Natural killer cell (primary cell): ENCODE measurements around the gene LEKR1. TPM values are rescaled to one million over a fixed set of nuclear protein-coding genes. Genes with fewer than 3 reads are reported as not detected.

Experiments
- ATAC-seq, 3 donors: fragments of 150-1000 bp in 2 of 3; fragments of 200-7000 bp in 1 of 3; cut with Tn5 transposase; 1 replicate in 1 of 3; 2 replicates in 2 of 3; pipeline ENCODE4 v1.10.0; 2021; ENCODE audit warnings: mild to moderate bottlenecking in 2 of 3, moderate library complexity in 2 of 3
- DNase-seq, 2 donors: peaks; one replicate each; pipeline versions ENCODE4 v3.0.0 to v3.0.0-alpha.2; 2013 to 2021; ENCODE audit warnings: mixed read lengths in 1 of 2
- H3K27ac ChIP-seq: one replicate; pipeline ENCODE4 v1.5.1; 2013; ENCODE audit warnings: mild to moderate bottlenecking, low read length
- H3K27me3 ChIP-seq: one replicate; pipeline ENCODE4 v1.6.1; 2013; ENCODE audit warnings: low read length; ENCODE audit not compliant: control insufficient read depth, insufficient read depth
- H3K36me3 ChIP-seq: one replicate; pipeline ENCODE4 v1.6.1; 2013; ENCODE audit warnings: low read length; ENCODE audit not compliant: control insufficient read depth, insufficient read depth
- H3K4me1 ChIP-seq: one replicate; pipeline ENCODE4 v1.6.1; 2013; ENCODE audit warnings: low read length; ENCODE audit not compliant: control insufficient read depth, insufficient read depth
- H3K4me3 ChIP-seq: one replicate; pipeline ENCODE4 v1.5.1; 2013; ENCODE audit warnings: low read length
- H3K9me3 ChIP-seq: one replicate; pipeline ENCODE4 v1.6.1; 2013; ENCODE audit warnings: low read length; ENCODE audit not compliant: control insufficient read depth, insufficient read depth
- H3K27ac Mint-ChIP-seq, 2 donors: one replicate each; pipeline ENCODE4 v1.8.0; 2022; ENCODE audit warnings: mild to moderate bottlenecking in 2 of 2, mixed read lengths in 2 of 2, moderate library complexity in 1 of 2
- H3K27me3 Mint-ChIP-seq, 2 donors: one replicate each; pipeline ENCODE4 v1.8.0; 2022; ENCODE audit warnings: low read depth in 2 of 2, mixed read lengths in 2 of 2
- H3K36me3 Mint-ChIP-seq: one replicate; pipeline ENCODE4 v1.8.0; 2022; ENCODE audit warnings: mixed read lengths
- H3K4me1 Mint-ChIP-seq, 2 donors: one replicate each; pipeline ENCODE4 v1.8.0; 2022; ENCODE audit warnings: mixed read lengths in 2 of 2
- H3K4me3 Mint-ChIP-seq: one replicate; pipeline ENCODE4 v1.8.0; 2022; ENCODE audit warnings: mild to moderate bottlenecking, moderate library complexity, mixed read lengths
- H3K9me3 Mint-ChIP-seq, 2 donors: one replicate each; pipeline ENCODE4 v1.8.0; 2022; ENCODE audit warnings: mixed read lengths in 2 of 2
- WGBS: methylation state at CpG from one replicate; pipeline ENCODE4 v1.1.7; 2013; ENCODE audit warnings: missing lambda C conversion rate; ENCODE audit not compliant: insufficient coverage; 5-methylcytosine and 5-hydroxymethylcytosine counted together
- intact Hi-C: fragments of 100-400 bp; cut with micrococcal nuclease; formaldehyde crosslinking; loops from one replicate; pipeline ENCODE4 v1.14.2; 2022
- total RNA-seq, 4 donors: library from RNA; stranded (reverse); fragments of 120-200 nt in 1 of 4; gene quantifications; one replicate each; pipeline versions ENCODE4 v1.2.3 to v1.2.4, GENCODE V29; 2013 to 2022
- TF ChIP-seq, protein P1 (sequence below): fragments of 200-600 bp; IDR thresholded peaks from one replicate; pipeline ENCODE4 v1.8.0; 2022; ENCODE audit warnings: antibody characterized with exemption

Gene LEKR1
- total RNA-seq, 3 donors from 2014 or later (not counting 1 experiment from before 2014, with no cell fraction given), result 1.1 to 1.7 (median 1.2) TPM

DNA sequence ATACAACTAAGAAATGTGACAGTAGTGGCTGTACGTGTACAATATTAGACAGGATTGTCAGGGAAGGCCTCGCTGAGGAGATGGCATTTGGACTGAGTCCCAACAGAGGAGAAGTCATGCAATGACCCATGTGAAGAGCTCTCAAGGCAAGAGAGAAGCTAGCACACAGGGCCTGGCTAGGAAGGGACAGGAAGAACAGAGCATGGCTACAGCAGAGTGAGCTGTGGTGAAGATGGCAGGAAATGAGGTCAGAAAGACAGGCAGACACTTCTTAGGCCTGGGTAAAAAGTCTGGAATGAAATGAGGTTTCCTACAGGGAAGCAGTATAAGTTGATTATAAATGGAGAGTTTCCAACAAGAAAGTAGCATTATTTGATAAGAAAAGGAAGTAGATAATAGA is 33.2 kb upstream of the LEKR1 start:
- Mint-ChIP-seq H3K4me1 (peaks cover 18 to 22% of the 10 kb centered on the region in 2 donors), H3K9me3 (no peaks in the 10 kb centered on the region)

DNA sequence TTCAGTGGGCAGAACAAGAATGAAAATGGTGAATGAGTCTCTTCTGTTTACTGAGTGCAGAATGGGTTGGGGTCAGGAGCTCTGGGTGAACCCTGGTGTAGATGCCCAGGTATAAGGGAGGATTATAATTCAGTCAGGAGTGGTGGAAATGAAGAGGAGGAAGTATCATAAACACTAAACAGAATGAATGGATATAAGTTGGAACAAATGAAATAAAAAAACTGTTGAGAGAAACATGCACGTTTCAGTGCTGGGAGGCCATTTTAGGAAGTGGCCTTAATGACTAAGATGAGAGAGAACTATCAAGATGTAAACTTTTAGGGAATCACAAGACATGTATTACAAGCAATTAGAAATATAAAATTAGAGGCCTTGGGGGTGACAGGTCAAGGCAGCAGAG is 32.8 kb upstream of the LEKR1 start:
- Histone ChIP-seq H3K27me3 (no peaks in the 10 kb centered on the region), H3K27ac (no peak overlapping the region), H3K9me3 (no peaks in the 10 kb centered on the region), H3K4me3 (no peak overlapping the region), H3K4me1 (peaks cover 3% of the 10 kb centered on the region), H3K36me3 (no peaks in the 10 kb centered on the region)
- intact Hi-C loops, result no loop called here
- DNase-seq (no peak), ATAC-seq (no peak)
- Mint-ChIP-seq H3K27me3 (no peaks in the 10 kb centered on the region), H3K36me3 (no peaks in the 10 kb centered on the region), H3K4me3 (no peak overlapping the region), H3K4me1 (peaks cover 18 to 22% of the 10 kb centered on the region in 2 donors), H3K27ac (peak overlapping the region; percentile 22 to 41), H3K9me3 (no peaks in the 10 kb centered on the region)
- TF ChIP-seq, protein P1, sequence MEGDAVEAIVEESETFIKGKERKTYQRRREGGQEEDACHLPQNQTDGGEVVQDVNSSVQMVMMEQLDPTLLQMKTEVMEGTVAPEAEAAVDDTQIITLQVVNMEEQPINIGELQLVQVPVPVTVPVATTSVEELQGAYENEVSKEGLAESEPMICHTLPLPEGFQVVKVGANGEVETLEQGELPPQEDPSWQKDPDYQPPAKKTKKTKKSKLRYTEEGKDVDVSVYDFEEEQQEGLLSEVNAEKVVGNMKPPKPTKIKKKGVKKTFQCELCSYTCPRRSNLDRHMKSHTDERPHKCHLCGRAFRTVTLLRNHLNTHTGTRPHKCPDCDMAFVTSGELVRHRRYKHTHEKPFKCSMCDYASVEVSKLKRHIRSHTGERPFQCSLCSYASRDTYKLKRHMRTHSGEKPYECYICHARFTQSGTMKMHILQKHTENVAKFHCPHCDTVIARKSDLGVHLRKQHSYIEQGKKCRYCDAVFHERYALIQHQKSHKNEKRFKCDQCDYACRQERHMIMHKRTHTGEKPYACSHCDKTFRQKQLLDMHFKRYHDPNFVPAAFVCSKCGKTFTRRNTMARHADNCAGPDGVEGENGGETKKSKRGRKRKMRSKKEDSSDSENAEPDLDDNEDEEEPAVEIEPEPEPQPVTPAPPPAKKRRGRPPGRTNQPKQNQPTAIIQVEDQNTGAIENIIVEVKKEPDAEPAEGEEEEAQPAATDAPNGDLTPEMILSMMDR, result no peak
- 70% methylated on average over 1 of the region's 1 CpG for WGBS

More for the DNA sequence above, 33.2 kb upstream of the LEKR1 start:
- peaks cover 3% of the 10 kb centered on the region for H3K4me1 ChIP-seq
- no peak overlapping the region for H3K4me3 ChIP-seq
- H3K9me3 ChIP-seq, result no peaks in the 10 kb centered on the region
- Mint-ChIP-seq H3K27me3 (no peaks in the 10 kb centered on the region), H3K36me3 (no peaks in the 10 kb centered on the region), H3K4me3 (no peak overlapping the region), H3K27ac (peak overlapping the region; percentile 22 to 41)
- H3K27ac ChIP-seq, result no peak overlapping the region
- ATAC-seq, result peak; percentile 52 to 75 (median 63)
- peak in 1 of 2 donors; percentile 56 for DNase-seq
- H3K27me3 ChIP-seq, result no peaks in the 10 kb centered on the region
- 99% methylated on average over 2 of the region's 2 CpGs for WGBS
- intact Hi-C loops, result no loop called here
- TF ChIP-seq, protein P1, result no peak
- no peaks in the 10 kb centered on the region for H3K36me3 ChIP-seq

DNA sequence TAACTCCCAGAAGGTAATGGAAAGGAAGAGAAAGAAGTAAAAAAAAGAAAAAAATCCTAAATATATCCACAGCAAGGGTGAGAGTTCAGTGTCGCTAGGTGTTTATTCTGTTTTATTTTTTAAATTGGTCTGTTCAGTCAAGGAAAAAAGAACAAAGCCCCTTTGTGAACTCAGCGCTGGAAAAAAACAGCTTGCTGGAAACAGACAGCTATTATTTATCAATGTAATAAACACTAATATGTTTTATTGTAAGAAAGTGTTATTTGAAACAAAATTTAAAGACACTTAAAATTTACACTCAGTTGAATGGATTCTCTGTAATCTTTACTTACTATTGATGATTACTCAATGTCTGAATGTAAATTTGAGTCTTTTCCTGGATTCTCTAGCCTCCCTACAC is 32.3 kb upstream of the LEKR1 start:
- intact Hi-C loops, result no loop called here
- TF ChIP-seq, protein P1, result no peak
- Histone ChIP-seq H3K9me3 (no peaks in the 10 kb centered on the region), H3K27ac (no peak overlapping the region), H3K4me3 (no peak overlapping the region), H3K27me3 (no peaks in the 10 kb centered on the region), H3K36me3 (no peaks in the 10 kb centered on the region), H3K4me1 (peaks cover 3% of the 10 kb centered on the region)
- peaks cover 18 to 22% of the 10 kb centered on the region in 2 donors for H3K4me1 Mint-ChIP-seq
- no peak for ATAC-seq
- no CpG with 5 or more reads among the region's 2 CpGs for WGBS
- DNase-seq, result no peak
- no peak overlapping the region for H3K4me3 Mint-ChIP-seq
- no peaks in the 10 kb centered on the region for H3K27me3 Mint-ChIP-seq
- no peaks in the 10 kb centered on the region for H3K9me3 Mint-ChIP-seq
- H3K27ac Mint-ChIP-seq, result peak overlapping the region in 1 of 2 donors; percentile 22
- H3K36me3 Mint-ChIP-seq, result no peaks in the 10 kb centered on the region

DNA sequence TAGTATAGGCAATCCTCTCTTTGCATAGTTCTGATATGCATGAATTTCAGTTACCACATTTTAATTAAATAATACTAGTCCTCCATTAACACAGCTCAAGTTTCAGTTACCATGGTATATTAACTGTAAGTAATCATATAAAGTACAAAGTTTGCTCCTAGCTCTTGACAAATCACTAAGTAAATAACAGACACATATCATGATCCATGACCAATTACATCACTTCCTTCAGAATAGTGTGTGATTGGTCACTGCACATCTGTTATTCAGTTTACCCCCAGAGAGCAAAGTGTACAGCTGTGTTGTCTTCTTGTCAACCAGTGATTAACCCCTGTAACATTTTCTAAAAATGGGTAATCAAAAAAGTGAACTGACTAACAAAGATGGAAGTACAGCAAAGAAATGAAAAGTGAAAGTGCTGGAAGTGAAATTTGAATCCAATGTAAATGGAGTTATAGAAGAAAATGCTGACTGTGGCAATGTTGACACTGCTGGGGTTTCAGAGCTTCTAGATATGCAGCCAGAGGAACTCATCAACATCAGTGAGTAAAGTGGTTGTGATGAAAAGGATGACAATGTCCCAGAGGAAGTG is 30.2 kb upstream of the LEKR1 start:
- Mint-ChIP-seq H3K27ac (no peak overlapping the region), H3K4me3 (no peak overlapping the region)

More for the DNA sequence above, 30.2 kb upstream of the LEKR1 start:
- TF ChIP-seq, protein P1, result no peak
- no peaks in the 10 kb centered on the region for H3K27me3 Mint-ChIP-seq
- no peaks in the 10 kb centered on the region for H3K9me3 ChIP-seq
- H3K27me3 ChIP-seq, result no peaks in the 10 kb centered on the region
- no peaks in the 10 kb centered on the region for H3K36me3 Mint-ChIP-seq
- no peak for DNase-seq
- H3K4me1 ChIP-seq, result peaks cover 3% of the 10 kb centered on the region
- H3K4me3 ChIP-seq, result no peak overlapping the region
- peaks cover 18 to 22% of the 10 kb centered on the region in 2 donors for H3K4me1 Mint-ChIP-seq
- H3K36me3 ChIP-seq, result no peaks in the 10 kb centered on the region
- ATAC-seq, result no peak
- H3K9me3 Mint-ChIP-seq, result no peaks in the 10 kb centered on the region
- no peak overlapping the region for H3K27ac ChIP-seq
- intact Hi-C loops, result no loop called here
